HG03457 (cell line): ENCODE results near the gene DCDC1.

Experiments
- ATAC-seq: cut with Tn5 transposase; IDR thresholded peaks from one replicate; pipeline ENCODE4 v1.9.1; 2021; ENCODE audit warnings: moderate number of reproducible peaks; ENCODE audit not compliant: unreplicated experiment

Gene DCDC1

DNA sequence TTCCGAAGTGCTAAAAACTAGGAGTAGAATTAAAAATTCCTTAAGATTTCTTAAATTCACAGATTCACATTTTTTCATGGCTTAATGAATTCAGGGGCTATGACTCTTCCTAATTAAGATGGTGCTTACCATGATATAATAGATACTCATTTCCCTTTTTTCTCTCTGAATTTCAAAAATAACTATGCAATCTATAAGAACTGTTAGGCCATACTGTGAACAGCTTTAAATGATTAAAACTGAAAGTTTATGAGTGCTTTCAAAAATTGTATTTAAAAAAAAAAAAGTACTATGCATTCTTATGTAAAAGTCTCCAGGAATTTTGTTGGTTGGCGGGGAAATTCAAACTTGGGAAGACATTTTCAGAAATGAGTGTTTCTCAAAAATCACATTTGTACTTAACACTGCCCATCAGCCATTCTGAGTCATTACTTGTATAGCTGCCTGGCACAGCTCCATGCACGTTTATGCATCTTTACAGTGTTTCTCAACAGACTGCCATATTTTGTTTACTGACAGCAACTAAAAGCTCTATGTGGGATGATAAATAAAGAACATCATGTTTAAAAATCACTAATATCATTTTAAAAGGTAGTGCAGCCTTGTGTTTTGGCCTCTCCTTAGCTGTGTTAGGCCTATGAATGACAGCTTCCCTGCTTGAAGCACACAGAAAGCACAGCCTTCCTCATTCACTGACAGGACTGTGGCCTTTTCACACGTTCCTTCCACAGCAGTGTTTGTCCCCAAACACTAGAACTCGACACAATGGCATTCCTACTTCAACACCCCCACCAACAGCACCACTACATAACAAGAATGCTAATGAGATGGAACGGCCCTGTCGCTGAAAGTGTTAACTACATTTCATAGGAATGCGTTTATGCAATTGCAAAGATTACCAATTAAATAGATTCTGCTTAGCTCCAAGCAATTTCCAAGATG is 131.4 kb downstream of the DCDC1 start:
- ATAC-seq, result no peak

DNA sequence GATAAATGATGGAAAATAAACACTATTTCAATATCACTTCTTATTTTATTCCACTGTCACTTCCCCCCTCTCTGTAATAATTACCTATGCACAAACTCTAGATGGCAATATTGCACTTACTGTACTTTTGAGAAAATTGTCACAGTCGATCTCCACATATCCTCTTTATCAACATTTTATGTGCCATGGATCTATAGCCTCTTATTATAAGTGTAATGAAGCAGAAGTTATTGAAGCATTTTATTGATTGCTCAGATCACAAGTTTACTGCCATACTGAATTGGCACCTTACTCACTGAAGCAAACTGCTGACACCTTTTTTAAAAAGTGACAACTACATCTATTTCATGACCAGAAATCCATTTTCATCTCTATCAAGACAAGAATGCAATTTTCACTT is 133.4 kb downstream of the DCDC1 start:
- ATAC-seq, result no peak

DNA sequence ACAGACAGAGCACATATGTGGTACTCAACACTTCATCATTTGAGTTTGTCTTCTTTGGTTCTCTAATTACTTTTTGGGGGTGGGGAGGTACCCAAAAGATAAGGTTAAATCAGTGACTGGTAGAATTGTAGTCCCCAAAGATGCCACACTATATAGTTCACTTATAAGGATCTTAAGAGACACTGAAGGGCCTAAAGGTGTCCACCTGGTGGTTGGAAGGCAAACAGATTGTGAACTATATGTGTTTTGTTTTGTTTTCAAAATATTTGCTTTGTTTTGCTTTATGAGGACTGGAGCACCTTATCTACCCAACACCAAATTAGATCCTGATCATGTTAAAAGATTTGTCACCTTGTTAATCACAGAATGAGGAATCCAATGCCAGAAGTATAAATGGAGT is 136.1 kb downstream of the DCDC1 start:
- ATAC-seq, result no peak

DNA sequence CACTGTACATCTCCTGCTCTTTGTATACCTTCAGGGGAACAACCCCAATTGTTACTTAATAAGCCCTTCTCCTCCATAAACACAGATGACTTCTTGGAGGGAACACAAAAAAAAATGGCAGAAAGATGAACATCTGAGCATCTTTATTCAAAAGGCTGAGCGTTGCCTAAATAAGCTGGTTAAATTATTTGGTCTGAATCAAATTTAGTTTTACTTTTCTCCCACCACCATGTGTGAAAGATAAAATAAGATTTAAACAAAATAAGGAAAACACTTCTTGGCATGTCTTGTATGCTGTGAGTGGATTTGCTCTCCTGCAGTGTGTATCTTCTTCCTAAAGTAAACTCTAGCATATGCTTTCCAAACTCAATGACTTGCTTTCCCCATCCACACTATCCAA is 137.9 kb downstream of the DCDC1 start:
- no peak for ATAC-seq

DNA sequence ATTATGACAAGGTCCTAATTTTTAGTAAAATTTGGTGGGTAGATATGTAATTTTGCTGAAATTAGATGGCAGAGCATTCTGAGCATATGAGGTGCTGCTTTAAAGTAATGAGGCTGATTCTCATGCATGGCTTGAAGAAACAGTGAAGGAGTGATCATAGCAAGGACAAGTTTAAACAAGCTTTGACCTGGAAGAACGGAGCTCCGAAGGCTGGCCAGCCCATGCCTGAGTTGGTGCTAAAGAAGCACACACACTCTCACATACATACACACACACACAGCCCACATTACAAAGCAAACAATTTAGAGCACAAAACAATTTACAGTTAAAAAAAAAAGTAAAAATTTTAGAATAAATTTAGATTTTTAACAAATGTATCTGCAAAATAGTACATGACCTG is 150.7 kb downstream of the DCDC1 start:
- no peak for ATAC-seq

DNA sequence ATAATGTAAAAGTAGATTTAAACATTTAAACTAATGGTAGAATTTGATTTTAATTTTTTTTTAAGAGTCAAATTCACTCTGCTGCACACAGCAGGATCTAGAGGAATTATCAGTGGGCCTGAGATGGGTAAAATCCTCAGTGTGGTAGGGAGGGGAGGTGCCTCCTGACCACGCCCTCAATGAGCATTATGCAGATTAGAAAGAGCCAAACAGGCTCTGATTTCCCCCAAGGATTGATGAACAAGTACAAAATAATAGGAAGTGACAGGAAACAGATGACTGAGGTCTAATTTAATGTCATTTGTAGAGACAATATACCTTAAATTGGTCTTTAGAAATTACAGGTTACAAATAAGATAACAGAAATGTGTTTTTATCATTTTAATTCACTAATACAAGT is 155.2 kb downstream of the DCDC1 start:
- ATAC-seq, result no peak

DNA sequence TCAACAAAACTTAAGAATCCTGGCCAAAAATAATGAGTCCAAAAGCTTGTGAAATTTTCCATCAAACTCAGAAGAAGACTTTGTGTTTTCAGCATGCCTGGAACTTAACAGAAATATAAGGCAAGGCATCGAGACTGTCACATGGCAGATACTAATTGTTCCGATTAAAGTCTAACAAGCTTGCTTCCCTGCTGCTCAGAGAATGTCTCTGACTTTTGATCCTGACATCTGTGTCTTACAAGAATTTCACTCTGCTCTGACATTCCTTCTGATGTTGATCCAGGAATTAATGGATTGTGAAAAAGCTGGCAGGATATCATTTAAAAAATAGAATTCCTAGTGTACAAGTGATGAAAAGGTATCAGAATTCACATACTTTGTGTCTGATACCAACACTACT is 170.2 kb downstream of the DCDC1 start:
- ATAC-seq, result no peak

DNA sequence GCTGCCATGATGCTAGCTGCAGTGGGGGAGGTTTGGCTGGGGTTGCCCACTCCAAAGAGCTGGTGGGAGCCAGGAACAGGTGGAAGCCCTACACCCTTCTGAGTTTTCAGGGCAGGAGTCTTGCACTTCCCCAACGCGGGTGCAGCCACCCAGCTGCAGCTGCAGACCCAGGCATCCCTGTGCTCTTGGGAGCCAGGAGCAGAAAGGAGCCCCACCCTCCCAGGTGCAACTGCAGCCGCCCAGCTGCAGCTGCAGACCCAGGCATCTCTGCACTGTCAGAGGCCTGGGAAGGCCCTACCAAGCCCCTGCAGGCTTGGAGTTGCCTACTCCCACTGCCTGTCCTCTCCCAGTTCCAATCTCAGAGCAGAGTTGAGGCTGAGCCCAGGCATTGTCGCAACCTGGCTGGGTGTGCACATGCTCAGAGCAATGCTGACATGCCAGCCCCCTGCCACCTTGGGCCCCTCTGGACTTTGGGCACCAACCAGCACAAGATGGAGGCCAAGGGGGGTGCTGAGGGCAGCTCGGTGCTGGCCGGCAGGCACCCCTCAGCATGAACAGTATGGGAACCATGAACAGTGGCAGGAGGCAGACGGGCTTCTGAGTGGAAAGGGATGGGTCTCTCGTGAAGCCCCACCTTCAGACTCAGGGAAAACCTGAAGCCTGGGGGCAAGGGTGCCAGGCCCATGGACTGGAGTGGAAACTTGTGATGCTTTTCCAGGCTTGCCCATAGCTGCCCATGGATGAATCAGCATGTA is 195.4 kb downstream of the DCDC1 start:
- no peak for ATAC-seq

DNA sequence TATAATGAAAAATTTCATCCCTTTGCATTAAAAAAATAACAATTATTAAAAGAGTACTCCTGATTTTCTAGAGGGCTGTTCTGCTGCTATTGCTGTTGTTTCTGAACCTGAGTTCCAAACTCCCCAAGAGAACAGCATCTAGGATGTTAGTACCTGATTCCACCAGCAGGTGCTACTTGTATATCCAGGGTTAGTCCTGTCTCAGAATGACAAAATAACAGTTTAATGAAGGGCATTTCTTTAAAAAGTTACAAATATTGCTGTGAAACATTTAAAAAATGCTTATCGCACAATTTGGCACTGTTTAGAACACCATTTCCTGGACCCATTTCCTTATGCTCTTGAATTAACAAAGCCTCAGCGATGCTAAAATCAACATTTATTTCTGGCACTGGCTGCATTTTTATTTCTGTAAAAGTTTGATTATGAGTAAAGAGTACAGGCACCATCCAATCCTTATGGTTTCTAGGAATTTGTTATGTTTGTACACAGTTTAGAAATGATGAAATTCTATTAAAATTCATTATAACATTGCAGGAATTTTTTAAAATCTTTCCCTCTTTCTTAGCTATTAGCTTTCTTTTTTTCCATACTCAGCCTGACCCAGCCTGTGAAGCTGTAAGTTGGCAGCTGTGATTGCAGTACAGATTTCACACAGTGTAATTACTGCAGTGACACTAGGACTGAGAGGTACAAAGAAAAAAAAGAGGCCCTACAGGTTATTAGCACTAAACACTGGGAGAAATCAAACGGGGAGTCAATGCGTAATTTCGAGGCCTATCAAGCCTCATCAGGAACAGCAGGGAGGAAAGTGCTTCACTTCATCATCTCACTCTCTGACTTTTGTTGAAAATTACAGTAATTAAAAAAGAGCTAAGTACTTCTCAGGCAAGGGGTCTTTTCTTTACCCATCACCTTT is 208.8 kb downstream of the DCDC1 start:
- ATAC-seq, result peak; percentile 61

DNA sequence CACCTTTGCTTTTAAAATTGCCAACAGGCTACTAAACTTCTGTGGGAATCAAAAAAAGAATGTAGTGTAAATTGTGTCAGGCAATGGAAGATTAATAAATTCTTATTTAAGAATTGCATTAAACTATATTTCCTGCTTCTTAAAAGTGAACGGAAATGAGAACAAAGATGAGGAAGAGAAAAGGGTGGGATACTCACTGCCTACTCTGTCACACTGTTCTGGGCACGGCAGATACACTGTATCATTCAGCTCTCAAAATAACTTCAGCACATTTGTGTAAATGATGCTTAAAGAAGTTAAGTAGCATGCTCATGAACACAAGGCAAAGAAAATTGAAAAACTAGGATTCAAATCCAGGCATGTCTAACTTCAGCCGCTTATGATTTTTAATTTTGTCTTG is 218.7 kb downstream of the DCDC1 start:
- ATAC-seq, result no peak

DNA sequence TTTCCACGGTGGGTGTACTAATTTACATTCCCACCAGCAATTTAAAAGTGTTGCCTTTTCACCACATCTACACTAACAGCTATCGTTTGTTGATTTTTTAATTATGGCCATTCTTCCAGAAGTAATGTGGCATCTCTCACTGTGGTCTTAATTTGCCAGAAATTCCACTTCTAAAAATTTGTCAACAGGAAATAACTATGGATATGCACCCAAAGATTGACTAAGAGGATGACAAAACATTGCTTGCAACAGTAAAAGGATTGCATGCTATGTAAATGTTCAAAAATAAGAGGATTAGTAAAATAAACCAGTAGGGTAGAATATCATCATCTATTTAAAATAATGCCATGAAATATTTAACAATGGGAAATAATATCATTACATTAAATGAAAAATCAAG is 219.5 kb downstream of the DCDC1 start:
- no peak for ATAC-seq

DNA sequence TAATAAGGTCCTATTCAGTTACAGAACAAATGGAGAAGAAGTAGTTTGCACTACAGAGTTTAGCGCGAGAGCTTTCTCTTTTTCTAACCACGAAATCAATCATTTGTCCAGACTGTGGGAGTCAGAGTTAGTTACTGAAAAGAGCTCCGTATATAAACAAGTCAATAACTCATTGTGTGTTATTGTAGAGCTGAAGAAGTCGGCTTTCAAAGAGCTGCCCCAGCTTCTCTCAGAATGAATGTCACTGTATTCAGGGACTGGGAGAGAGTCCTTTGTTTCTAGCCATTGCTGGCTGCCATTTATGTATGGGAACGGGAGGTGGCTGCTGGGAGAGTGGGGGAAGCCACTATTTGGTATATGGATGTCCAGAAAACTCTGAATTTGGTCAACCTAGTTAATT is 227.8 kb downstream of the DCDC1 start:
- ATAC-seq, result no peak

DNA sequence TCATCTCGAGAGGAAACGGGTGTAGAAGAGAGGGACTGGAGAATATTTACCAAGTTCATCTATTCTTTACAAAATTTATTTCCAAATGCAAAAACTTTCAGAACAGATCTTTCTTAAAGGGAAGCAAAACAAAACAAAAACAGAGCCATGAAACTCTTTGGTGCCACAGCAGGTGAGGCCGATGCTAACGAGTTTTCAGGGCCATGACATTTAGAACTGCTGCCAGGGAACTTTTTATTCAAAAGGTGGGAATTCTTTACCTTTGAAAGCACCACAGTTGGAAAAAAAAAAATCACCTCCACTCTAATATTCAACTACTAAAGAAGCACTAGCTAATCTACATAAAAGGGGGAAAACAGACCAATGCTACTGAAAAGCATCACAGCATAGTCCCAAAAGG is 230.1 kb downstream of the DCDC1 start:
- ATAC-seq, result no peak

DNA sequence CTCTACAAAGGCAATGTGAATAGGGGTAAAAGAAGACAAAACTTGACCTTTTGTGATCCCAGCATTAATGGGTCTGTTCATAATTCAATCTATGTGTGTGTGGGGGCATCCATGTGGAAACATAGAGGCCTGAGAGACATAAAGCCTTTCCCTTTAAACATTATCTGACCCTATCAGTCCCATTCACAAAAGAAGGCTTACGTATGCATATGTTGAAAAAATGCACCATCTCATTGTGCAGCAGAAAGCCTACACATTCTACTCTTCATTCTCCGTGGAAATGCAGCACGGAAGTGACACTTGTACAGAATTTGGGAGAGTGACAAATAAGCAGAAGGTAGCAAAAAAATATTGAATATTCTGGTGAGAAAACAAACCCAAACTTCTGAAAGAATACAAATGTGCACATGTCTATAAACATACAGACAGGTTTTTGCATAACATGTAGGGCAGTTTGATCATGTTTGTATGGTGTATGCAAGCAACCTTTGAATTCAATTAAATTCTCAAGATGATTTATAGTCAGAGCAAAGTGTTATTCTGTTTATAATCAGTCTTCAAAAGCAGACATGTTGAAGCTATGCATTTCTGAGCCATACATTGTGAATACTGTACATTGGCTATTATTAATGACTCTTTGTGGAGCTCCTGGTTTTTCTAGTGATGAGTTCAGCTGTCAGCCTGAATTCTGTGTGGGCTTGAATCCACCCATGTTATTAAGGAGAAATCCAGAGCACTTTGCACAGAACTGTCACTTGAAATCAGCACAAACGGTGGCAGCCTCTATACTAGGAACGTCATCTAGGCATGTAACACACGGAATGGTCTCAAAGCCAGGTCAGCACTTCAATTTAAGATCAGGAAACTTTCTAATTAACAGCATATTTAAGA is 236.8 kb downstream of the DCDC1 start:
- no peak for ATAC-seq

DNA sequence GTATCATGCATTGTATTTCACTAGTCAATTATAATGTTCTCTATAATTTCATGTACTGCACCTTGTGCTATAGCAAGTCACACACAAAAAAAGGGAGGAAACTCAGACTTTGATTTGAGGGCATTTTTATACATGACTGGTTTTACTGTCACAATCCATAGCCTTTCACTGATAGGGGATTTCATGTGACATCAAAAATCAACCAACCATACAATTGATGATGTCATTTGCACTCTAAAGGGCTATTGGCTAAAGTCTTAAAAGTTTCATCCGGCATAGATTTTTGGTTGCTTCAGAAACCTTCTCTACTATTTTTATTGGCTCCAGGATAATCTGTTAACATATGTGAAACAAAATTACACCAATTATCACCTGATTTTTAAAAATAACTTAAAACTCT is 237.8 kb downstream of the DCDC1 start:
- ATAC-seq, result no peak

DNA sequence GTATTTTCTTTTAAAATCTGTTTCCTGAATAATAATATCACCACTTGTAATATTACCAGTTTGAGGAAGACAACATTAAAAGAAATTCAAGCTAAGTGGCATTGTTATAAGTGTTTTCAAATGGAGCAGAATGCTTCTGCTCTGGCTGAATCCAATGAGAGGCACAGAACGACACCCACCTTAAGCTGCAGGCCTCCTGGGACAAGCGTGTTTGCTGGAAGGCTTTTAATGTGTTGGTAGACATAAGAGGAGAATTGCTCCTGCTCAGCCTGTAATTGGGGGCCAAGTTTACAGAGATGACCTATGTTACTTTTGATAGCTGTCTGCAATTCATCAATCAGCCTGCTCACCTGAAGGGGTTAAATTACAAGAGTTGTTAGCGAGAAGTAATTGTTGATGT is 242.2 kb downstream of the DCDC1 start:
- no peak for ATAC-seq

DNA sequence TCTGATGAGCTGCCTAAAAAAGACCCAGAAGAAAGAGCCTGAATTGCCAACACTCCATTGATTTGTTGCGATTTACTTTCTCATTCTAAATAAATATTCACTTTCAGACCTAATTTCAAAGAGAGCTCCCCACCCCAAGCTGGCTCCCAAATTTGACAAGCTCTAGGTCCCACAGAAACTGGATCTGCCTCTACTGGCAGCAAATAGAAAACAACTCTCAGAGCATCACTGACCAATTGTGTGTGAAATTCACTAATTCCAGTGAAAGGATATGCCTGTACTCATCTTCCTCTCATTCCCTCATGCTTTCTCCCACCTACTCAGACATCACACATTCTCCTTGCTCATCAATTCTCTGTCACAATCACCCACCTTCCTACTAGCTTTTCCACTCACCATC is 249.1 kb downstream of the DCDC1 start:
- no peak for ATAC-seq

DNA sequence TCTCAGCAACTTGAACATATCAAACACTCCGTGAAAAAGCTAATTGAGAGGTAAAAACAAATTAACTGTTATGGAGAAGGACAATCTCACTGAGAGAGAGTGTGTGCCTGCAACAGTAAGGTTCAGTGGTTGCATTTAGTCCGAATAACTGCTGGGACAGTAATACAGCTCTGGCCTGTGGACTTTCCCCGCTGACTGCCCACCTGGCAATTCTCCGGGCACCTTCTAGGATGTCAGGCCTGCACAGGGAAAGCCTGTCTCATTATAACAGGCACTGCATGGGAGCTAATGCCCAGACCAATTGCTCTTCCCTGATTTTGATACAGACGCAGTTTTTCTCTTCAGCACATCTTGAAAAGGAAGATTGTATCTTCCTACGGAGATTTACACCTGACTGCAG is 251.0 kb downstream of the DCDC1 start:
- ATAC-seq, result no peak

DNA sequence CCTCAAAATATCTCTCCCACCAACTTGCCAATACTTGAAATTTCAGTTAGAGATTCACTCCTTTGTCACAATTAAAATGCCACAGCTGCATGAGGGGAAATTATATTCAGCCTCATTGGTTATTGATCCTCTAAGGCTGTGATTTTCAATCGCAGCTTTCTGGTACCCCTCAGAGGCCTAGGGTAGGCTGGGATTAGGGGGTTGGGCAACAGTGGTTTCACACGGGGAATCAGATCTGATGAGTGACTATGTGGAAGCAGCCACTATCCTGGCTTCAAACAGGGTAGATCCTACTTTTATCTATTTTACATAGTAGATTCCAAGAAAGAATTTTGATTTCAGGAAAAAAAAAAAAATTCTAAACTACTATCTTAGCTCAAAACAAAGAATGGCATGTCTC is 252.5 kb downstream of the DCDC1 start:
- ATAC-seq, result no peak

DNA sequence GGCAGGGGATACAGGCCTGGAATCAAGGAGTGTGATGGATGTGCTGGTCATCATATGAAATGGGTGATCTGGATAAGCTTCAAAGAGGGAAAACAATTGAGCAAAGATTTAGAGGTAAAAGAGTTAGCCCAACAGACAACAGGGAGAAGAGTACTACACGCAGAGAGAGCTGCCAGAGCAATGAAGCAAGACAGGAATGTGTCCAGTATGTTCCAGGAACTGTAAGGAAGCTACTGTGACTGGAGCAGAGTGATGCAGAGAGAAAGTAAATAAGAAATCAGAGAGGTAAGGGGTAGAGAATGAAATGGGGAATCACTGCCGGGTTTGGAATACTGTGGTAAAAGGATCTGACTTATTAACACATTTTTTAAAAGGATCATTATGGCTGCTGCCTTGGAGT is 255.1 kb downstream of the DCDC1 start:
- ATAC-seq, result no peak
